ENCODE results near the gene TXNDC2.

TXNDC2 gene

GRCh38 chr18:9927392-9928063 lies 41.8 kb downstream of the TXNDC2 start:
- Histone ChIP-seq H3K9ac (ENCODE audit: low read length) (no peak overlapping the region), H3K4me2 (ENCODE audit: low read length) (no peak overlapping the region), H3K4me3 (ENCODE audit: low read length) (no peak overlapping the region), H4K20me1 (ENCODE audit: insufficient read depth, low read length) (peaks cover 96% of the 10 kb centered on the region), H3K27ac (ENCODE audit: low read length) (no peak overlapping the region), H3K36me3 (replicated peaks; ENCODE audit: low read depth, low read length) (peaks cover 7% of the 10 kb centered on the region), H2AFZ (ENCODE audit: low read depth, low read length) (no peak overlapping the region), H3K4me1 (ENCODE audit: low read length) (peaks cover 9% of the 10 kb centered on the region; the same call in 1 of the 2 replicates), H3K79me2 (ENCODE audit: low read length) (peaks cover 100% of the 10 kb centered on the region), H3K27me3 (ENCODE audit: low read depth, low read length) (no peaks in the 10 kb centered on the region), H3K9me3 (ENCODE audit: insufficient read depth, low read length) (no peaks in the 10 kb centered on the region)
- TF ChIP-seq CTCF (IDR thresholded peaks at IDR 0.05; ENCODE audit: low read depth, low read length): no peak
- TF ChIP-seq EZH2phosphoT487 (IDR thresholded peaks at IDR 0.05; ENCODE audit: low read depth): no peak

GRCh38 chr18:9928646-9929259 lies 43.0 kb downstream of the TXNDC2 start:
- peaks cover 14% of the 10 kb centered on the region for H3K36me3 ChIP-seq (replicated peaks; ENCODE audit: low read depth, low read length)
- H3K27me3 ChIP-seq (ENCODE audit: low read depth, low read length): no peaks in the 10 kb centered on the region
- no peak overlapping the region for H2AFZ ChIP-seq (ENCODE audit: low read depth, low read length)
- peaks cover 9% of the 10 kb centered on the region; the same call in 1 of the 2 replicates for H3K4me1 ChIP-seq (ENCODE audit: low read length)
- no peak for TF ChIP-seq CTCF (IDR thresholded peaks at IDR 0.05; ENCODE audit: low read depth, low read length)
- TF ChIP-seq EZH2phosphoT487 (IDR thresholded peaks at IDR 0.05; ENCODE audit: low read depth): no peak
- no peak overlapping the region for H3K4me3 ChIP-seq (ENCODE audit: low read length)
- H4K20me1 ChIP-seq (ENCODE audit: insufficient read depth, low read length): peaks cover 89% of the 10 kb centered on the region
- peaks cover 100% of the 10 kb centered on the region for H3K79me2 ChIP-seq (ENCODE audit: low read length)
- H3K9me3 ChIP-seq (ENCODE audit: insufficient read depth, low read length): no peaks in the 10 kb centered on the region
- no peak overlapping the region for H3K27ac ChIP-seq (ENCODE audit: low read length)
- no peak overlapping the region for H3K9ac ChIP-seq (ENCODE audit: low read length)
- H3K4me2 ChIP-seq (ENCODE audit: low read length): no peak overlapping the region

GRCh38 chr18:9930299-9930884 lies 44.6 kb downstream of the TXNDC2 start:
- H3K9me3 ChIP-seq (ENCODE audit: insufficient read depth, low read length): no peaks in the 10 kb centered on the region
- no peak overlapping the region for H3K4me3 ChIP-seq (ENCODE audit: low read length)
- peaks cover 20% of the 10 kb centered on the region for H3K36me3 ChIP-seq (replicated peaks; ENCODE audit: low read depth, low read length)
- TF ChIP-seq EZH2phosphoT487 (IDR thresholded peaks at IDR 0.05; ENCODE audit: low read depth) (no peak), CTCF (IDR thresholded peaks at IDR 0.05; ENCODE audit: low read depth, low read length) (no peak)
- H3K4me2 ChIP-seq (ENCODE audit: low read length): no peak overlapping the region
- H3K79me2 ChIP-seq (ENCODE audit: low read length): peaks cover 92% of the 10 kb centered on the region
- peaks cover 9% of the 10 kb centered on the region; the same call in 1 of the 2 replicates for H3K4me1 ChIP-seq (ENCODE audit: low read length)
- peaks cover 78% of the 10 kb centered on the region for H4K20me1 ChIP-seq (ENCODE audit: insufficient read depth, low read length)
- H3K27me3 ChIP-seq (ENCODE audit: low read depth, low read length): no peaks in the 10 kb centered on the region
- H3K27ac ChIP-seq (ENCODE audit: low read length): no peak overlapping the region
- no peak overlapping the region for H3K9ac ChIP-seq (ENCODE audit: low read length)
- H2AFZ ChIP-seq (ENCODE audit: low read depth, low read length): no peak overlapping the region

GRCh38 chr18:9931146-9931545 lies 45.4 kb downstream of the TXNDC2 start:
- Histone ChIP-seq H3K9ac (ENCODE audit: low read length) (no peak overlapping the region), H4K20me1 (ENCODE audit: insufficient read depth, low read length) (peaks cover 70% of the 10 kb centered on the region), H2AFZ (ENCODE audit: low read depth, low read length) (no peak overlapping the region), H3K4me2 (ENCODE audit: low read length) (no peak overlapping the region), H3K4me3 (ENCODE audit: low read length) (no peak overlapping the region), H3K4me1 (ENCODE audit: low read length) (peaks cover 9% of the 10 kb centered on the region; the same call in 1 of the 2 replicates), H3K27ac (ENCODE audit: low read length) (no peak overlapping the region), H3K79me2 (ENCODE audit: low read length) (peaks cover 85% of the 10 kb centered on the region), H3K9me3 (ENCODE audit: insufficient read depth, low read length) (no peaks in the 10 kb centered on the region), H3K27me3 (ENCODE audit: low read depth, low read length) (no peaks in the 10 kb centered on the region), H3K36me3 (replicated peaks; ENCODE audit: low read depth, low read length) (peaks cover 20% of the 10 kb centered on the region)
- no peak for TF ChIP-seq CTCF (IDR thresholded peaks at IDR 0.05; ENCODE audit: low read depth, low read length)
- no peak for TF ChIP-seq EZH2phosphoT487 (IDR thresholded peaks at IDR 0.05; ENCODE audit: low read depth)
